Bronchial epithelial cell (primary cell): ENCODE measurements around the gene TSHR. TPM values are rescaled to one million over a fixed set of nuclear protein-coding genes. Genes with fewer than 3 reads are reported as not detected.

Experiments used
- DNase-seq: peaks from one replicate; pipeline ENCODE4 v3.0.0-alpha.2; 2010; ENCODE audit warnings: low read depth
- FAIRE-seq: peaks from 2 replicates; lab custom pipeline; 2011; peaks lifted over from hg19 to GRCh38; lab: Jason Lieb, UNC
- H3K27me3 ChIP-seq: 2 replicates; pipeline ENCODE4 v1.5.1; 2011; ENCODE audit warnings: low read length; ENCODE audit not compliant: control insufficient read depth, insufficient read depth
- H3K36me3 ChIP-seq: 2 replicates; pipeline ENCODE4 v1.5.1; 2011; ENCODE audit warnings: low read length; ENCODE audit not compliant: control insufficient read depth, insufficient read depth
- H3K4me3 ChIP-seq: 2 replicates; pipeline ENCODE4 v1.5.1; 2011; ENCODE audit warnings: mild to moderate bottlenecking, low read depth, low read length, control low read depth
- total RNA-seq: library from RNA; depleted of rRNA; stranded (reverse); fragments of >200 nt; gene quantifications from 2 replicates; pipeline ENCODE4 v1.2.1, GENCODE V29; 2014
- TF ChIP-seq, protein P1 (sequence below): IDR thresholded peaks from 2 replicates; pipeline ENCODE4 v1.5.1; 2011; ENCODE audit warnings: mild to moderate bottlenecking, moderate library complexity, low read length, control low read depth, inconsistent platforms; ENCODE audit not compliant: insufficient read depth, severe bottlenecking

TSHR gene
- total RNA-seq, 1 donor from 2014 or later = not detected

DNA sequence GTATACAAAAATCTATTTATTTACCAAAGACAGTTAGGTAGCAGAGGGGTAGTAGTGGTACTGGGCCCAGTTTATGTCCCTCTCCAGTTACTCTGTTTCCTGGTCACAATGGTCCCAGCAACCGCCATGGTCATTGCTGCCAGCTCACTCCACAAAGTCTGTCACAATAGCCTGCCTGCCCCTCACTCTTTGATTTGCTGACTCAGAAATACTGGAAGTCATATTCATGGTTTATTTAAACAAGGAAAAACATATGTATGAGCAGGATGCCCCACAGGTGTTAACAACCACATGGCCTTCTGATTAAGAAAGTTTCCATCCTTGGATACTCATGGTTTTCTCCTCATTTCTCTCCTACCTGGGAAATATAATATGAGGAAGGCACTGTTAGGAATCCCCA is 49.2 kb downstream of the TSHR start:
- Histone ChIP-seq H3K36me3 (no peaks in the 10 kb centered on the region), H3K4me3 (no peak overlapping the region), H3K27me3 (no peaks in the 10 kb centered on the region)
- TF ChIP-seq, protein P1, sequence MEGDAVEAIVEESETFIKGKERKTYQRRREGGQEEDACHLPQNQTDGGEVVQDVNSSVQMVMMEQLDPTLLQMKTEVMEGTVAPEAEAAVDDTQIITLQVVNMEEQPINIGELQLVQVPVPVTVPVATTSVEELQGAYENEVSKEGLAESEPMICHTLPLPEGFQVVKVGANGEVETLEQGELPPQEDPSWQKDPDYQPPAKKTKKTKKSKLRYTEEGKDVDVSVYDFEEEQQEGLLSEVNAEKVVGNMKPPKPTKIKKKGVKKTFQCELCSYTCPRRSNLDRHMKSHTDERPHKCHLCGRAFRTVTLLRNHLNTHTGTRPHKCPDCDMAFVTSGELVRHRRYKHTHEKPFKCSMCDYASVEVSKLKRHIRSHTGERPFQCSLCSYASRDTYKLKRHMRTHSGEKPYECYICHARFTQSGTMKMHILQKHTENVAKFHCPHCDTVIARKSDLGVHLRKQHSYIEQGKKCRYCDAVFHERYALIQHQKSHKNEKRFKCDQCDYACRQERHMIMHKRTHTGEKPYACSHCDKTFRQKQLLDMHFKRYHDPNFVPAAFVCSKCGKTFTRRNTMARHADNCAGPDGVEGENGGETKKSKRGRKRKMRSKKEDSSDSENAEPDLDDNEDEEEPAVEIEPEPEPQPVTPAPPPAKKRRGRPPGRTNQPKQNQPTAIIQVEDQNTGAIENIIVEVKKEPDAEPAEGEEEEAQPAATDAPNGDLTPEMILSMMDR = no peak
- DNase-seq (no peak), FAIRE-seq (no peak)

DNA sequence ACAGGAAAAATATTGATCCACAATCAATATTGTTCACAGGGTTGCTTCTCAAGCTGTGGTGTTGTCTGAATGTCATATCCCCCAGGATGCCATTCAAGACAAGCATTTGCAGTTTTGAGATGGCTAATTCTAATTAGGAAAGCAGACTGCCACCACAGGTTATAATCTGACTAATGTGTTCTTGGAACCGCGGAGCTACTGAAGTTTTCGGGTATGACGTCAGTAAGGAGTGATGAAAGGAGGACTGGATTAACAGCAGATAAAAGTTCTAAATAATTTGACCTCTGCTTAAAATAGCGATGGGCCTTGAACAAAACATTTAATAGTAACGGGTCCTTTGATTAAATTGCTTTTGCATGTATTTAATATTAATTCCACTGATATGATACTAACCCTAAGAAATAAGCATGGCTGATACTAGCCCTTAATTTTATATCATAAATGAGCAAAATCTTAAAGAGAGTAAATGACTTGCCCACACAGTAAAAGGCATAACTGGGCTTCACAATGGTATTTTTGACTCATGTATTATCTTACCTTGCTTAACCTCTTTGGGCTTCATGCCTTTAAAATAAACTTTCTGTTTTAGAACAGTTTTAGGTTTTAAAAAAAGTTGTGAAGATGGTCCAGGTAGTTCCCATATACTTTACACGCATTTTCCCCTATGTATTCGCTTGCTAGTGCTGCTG is 50.3 kb downstream of the TSHR start:
- no peak for DNase-seq
- Histone ChIP-seq H3K36me3 (no peaks in the 10 kb centered on the region), H3K27me3 (no peaks in the 10 kb centered on the region), H3K4me3 (no peak overlapping the region)
- FAIRE-seq = no peak
- TF ChIP-seq, protein P1 = no peak

DNA sequence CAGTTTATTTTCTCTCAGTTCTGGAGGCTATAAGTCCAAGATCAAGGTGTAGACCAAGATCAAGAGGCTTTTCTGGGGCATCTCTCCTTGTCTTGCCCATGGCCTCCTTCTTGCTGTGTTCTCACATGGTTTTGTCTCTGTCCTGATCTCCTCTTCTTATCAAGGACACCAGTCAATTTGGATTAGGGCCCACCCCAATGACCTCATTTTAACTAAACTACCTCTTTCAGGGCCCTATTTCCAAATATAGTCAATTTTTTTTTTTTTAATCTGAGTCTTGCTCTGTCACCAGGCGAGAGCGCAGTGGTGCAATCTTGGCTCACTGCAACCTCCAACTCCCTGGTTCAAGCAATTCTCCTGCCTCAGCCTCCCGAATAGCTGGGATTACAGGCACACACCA is 50.8 kb downstream of the TSHR start:
- no peak for DNase-seq

DNA sequence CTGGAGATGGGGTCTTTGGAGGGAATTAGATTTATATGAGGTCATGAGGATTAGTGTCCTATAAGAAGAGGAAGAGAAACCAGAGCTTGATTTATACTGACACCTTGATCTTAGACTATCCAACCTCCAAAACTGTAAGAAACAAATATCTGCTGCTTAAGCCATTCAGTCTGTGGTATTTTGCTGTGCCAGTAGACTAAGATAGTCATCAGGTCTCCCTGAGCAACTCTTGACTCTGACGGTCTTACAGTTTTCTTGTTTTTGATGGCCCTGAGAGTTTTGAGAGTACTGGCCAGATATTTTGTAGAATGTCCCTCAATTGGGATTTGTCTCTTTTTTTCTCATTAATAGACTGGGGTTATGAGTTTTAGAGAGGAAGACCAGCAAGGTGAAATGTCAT is 51.7 kb downstream of the TSHR start:
- FAIRE-seq (no peak), DNase-seq (no peak)
- H3K36me3 ChIP-seq = no peaks in the 10 kb centered on the region
- H3K4me3 ChIP-seq = no peak overlapping the region
- no peaks in the 10 kb centered on the region for H3K27me3 ChIP-seq
- TF ChIP-seq, protein P1 = no peak

More for the DNA sequence above, 50.8 kb downstream of the TSHR start:
- TF ChIP-seq, protein P1 = no peak
- H3K4me3 ChIP-seq = no peak overlapping the region
- no peaks in the 10 kb centered on the region for H3K36me3 ChIP-seq
- no peak for FAIRE-seq
- no peaks in the 10 kb centered on the region for H3K27me3 ChIP-seq

DNA sequence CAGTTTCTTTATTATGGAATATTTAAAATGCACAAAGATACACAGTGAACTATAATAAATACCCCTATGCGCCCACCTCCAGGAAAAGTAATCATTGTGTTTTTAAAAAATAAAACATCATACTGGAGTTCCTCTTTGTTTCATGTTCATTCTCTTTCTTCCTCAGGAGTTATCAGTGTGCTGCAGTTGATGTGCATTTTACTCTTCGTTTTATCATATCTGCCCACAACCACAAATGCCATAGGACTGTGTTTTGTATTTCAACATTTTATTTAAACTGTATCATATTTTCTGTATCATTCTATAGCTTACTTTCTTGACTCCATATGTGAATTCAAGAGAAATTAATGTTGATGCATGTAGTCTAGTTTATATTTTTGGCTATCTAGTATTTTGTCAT is 53.9 kb downstream of the TSHR start:
- no peak for FAIRE-seq
- no peak for DNase-seq
- Histone ChIP-seq H3K36me3 (no peaks in the 10 kb centered on the region), H3K4me3 (no peak overlapping the region), H3K27me3 (no peaks in the 10 kb centered on the region)
- TF ChIP-seq, protein P1 = no peak

DNA sequence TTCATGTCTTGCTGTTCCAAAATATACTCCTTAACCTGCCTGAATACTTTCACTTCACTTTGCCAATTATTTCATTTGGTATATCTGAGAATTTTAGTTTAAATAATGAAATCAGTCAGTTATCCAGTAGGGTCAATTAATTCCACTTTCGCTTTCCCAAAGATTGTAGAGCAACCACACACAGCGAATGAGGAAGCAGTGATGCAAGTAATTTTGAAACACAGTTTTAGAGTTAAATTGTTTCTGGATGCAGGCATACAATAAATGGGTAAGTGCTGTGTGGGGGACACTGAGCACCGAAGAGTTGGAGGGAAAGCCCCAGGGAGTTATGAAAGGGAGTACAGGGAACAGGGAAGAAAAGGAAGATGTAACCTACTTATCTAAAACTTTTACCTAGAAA is 62.8 kb downstream of the TSHR start:
- Histone ChIP-seq H3K36me3 (no peaks in the 10 kb centered on the region), H3K4me3 (no peak overlapping the region), H3K27me3 (no peaks in the 10 kb centered on the region)
- no peak for FAIRE-seq
- DNase-seq = no peak
- TF ChIP-seq, protein P1 = no peak
